MM.1S (cell line): ENCODE results near the gene CLMP.
"Not testable (repeated sequence)": the region's sequence is repeated elsewhere in the genome, so short reads cannot be mapped to it uniquely, and the experiment has no call there.

Source experiments
- DNase-seq: peaks from one replicate; pipeline ENCODE4 v3.0.0-alpha.2; 2015
- H2AFZ ChIP-seq: fragments of 300-600 bp; sonication (generic); 2 replicates; pipeline ENCODE4 v1.6.0; 2016; ENCODE audit warnings: antibody characterized with exemption, low read length
- H3F3A ChIP-seq: fragments of 300-600 bp; sonication (generic); 2 replicates; pipeline ENCODE4 v1.6.1; 2016; ENCODE audit warnings: mild to moderate bottlenecking, antibody characterized with exemption, low read length, moderate library complexity, mixed read lengths; ENCODE audit not compliant: insufficient read depth
- H3K27ac ChIP-seq: fragments of 300-600 bp; sonication (generic); 2 replicates; pipeline ENCODE4 v1.5.1; 2016; ENCODE audit warnings: mild to moderate bottlenecking, low read length
- H3K27me3 ChIP-seq: fragments of 300-600 bp; sonication (generic); replicated peaks from 2 replicates; pipeline ENCODE4 v1.6.0; 2016; ENCODE audit warnings: low read length; ENCODE audit not compliant: insufficient read depth
- H3K36me3 ChIP-seq: fragments of 300-600 bp; sonication (generic); replicated peaks from 2 replicates; pipeline ENCODE4 v1.6.1; 2016; ENCODE audit warnings: mild to moderate bottlenecking, low read length, mixed read lengths; ENCODE audit not compliant: insufficient read depth
- H3K4me1 ChIP-seq: fragments of 300-600 bp; sonication (generic); 2 replicates; pipeline ENCODE4 v1.6.1; 2016; ENCODE audit warnings: low read length, mixed read lengths
- H3K4me2 ChIP-seq: fragments of 300-600 bp; sonication (generic); 2 replicates; pipeline ENCODE4 v1.6.0; 2016; ENCODE audit warnings: low read depth, low read length
- H3K4me3 ChIP-seq: fragments of 300-600 bp; sonication (generic); 2 replicates; pipeline ENCODE4 v1.5.1; 2016; ENCODE audit warnings: low read length, mixed read lengths
- H3K79me2 ChIP-seq: fragments of 300-600 bp; sonication (generic); 2 replicates; pipeline ENCODE4 v1.6.1; 2016; ENCODE audit warnings: mixed run types, low read length, mixed read lengths
- H3K9ac ChIP-seq: fragments of 300-600 bp; sonication (generic); 2 replicates; pipeline ENCODE4 v1.6.1; 2016; ENCODE audit warnings: low read length, mixed read lengths
- H3K9me2 ChIP-seq: fragments of 300-600 bp; sonication (generic); replicated peaks from 2 replicates; pipeline ENCODE4 v1.6.1; 2016; ENCODE audit warnings: mild to moderate bottlenecking, low read length, mixed read lengths; ENCODE audit not compliant: insufficient read depth
- H3K9me3 ChIP-seq: fragments of 300-600 bp; sonication (generic); replicated peaks from 2 replicates; pipeline ENCODE4 v1.6.1; 2016; ENCODE audit warnings: mild to moderate bottlenecking, low read length, mixed read lengths; ENCODE audit not compliant: insufficient read depth
- H4K20me1 ChIP-seq: fragments of 300-600 bp; sonication (generic); 2 replicates; pipeline ENCODE4 v1.6.1; 2016; ENCODE audit warnings: mild to moderate bottlenecking, low read length, moderate library complexity, mixed read lengths; ENCODE audit not compliant: insufficient read depth
- CTCF ChIP-seq: fragments of 300-600 bp; sonication (generic); IDR thresholded peaks from 2 replicates; pipeline ENCODE4 v1.5.1; 2016; ENCODE audit warnings: antibody characterized with exemption, low read length, mixed read lengths
- EZH2 ChIP-seq: fragments of 300-600 bp; sonication (generic); optimal IDR thresholded peaks from 2 replicates; pipeline ENCODE3; 2017; ENCODE audit warnings: low read depth, mild to moderate bottlenecking, antibody characterized with exemption, low read length, mixed read lengths
- EZH2phosphoT487 ChIP-seq: fragments of 300-600 bp; sonication (generic); IDR thresholded peaks from 2 replicates; pipeline ENCODE4 v1.6.1; 2018; ENCODE audit warnings: antibody characterized with exemption, low read length

The CLMP gene

GRCh38 chr11:123061403-123062157 lies 133.5 kb downstream of the CLMP start, which contains the start of gene HSPA8:
Gene HSPA8, minus strand, starts transcription at chr11:123062136. Its CDS starts 812 bp downstream, at chr11:123061324.
- Histone ChIP-seq H3K36me3 (peaks cover 39% of the 10 kb centered on the region), H3K9ac (peak within 1 kb of the TSS; percentile 100), H3K79me2 (peaks cover 92% of the 10 kb centered on the region), H3K27me3 (no peaks in the 10 kb centered on the region), H2AFZ (peak within 1 kb of the TSS; percentile 71), H3K9me3 (no peaks in the 10 kb centered on the region), H3K4me1 (peaks cover 23% of the 10 kb centered on the region), H3F3A (peaks cover 57% of the 10 kb centered on the region), H3K27ac (peak within 1 kb of the TSS; percentile 99), H3K4me3 (peak within 1 kb of the TSS; percentile 95), H3K4me2 (peak within 1 kb of the TSS; percentile 82), H3K9me2 (no peaks in the 10 kb centered on the region), H4K20me1 (peaks cover 52% of the 10 kb centered on the region)
- peak; percentile 71 for DNase-seq
- no peak for TF ChIP-seq CTCF
- TF ChIP-seq EZH2phosphoT487 = no peak
- TF ChIP-seq EZH2 = no peak

GRCh38 chr11:123060277-123061000 lies 134.6 kb downstream of the CLMP start:
- Histone ChIP-seq H3K4me3 (peak overlapping the region; percentile 95), H3K9me3 (no peaks in the 10 kb centered on the region), H3K4me2 (peak overlapping the region; percentile 78), H3K9me2 (no peaks in the 10 kb centered on the region), H3K36me3 (peaks cover 43% of the 10 kb centered on the region), H3K27me3 (no peaks in the 10 kb centered on the region), H3F3A (peaks cover 69% of the 10 kb centered on the region), H2AFZ (no peak overlapping the region), H3K9ac (peak overlapping the region; percentile 95), H3K27ac (peak overlapping the region; percentile 99), H3K79me2 (peaks cover 85% of the 10 kb centered on the region), H4K20me1 (peaks cover 64% of the 10 kb centered on the region), H3K4me1 (peaks cover 28% of the 10 kb centered on the region)
- peak; percentile 45 for DNase-seq
- TF ChIP-seq CTCF = no peak
- no peak for TF ChIP-seq EZH2
- no peak for TF ChIP-seq EZH2phosphoT487

- peaks cover 25% of the 10 kb centered on the region for H3K4me1 ChIP-seq
- H3K27me3 ChIP-seq, DNase-seq, H3K9me3 ChIP-seq, H3K9me2 ChIP-seq, H2AFZ ChIP-seq: not testable (repeated sequence)
- H3K27ac ChIP-seq = peak overlapping the region; percentile 99; the same call in 1 of the 2 replicates
- H3K4me3 ChIP-seq = peak overlapping the region; percentile 95
- H3K9ac ChIP-seq = peak overlapping the region; percentile 95; the same call in 1 of the 2 replicates
- H3F3A ChIP-seq = peaks cover 78% of the 10 kb centered on the region
- H3K36me3 ChIP-seq = peaks cover 43% of the 10 kb centered on the region
- H4K20me1 ChIP-seq = peaks cover 68% of the 10 kb centered on the region
- peak overlapping the region; percentile 78 for H3K4me2 ChIP-seq
- H3K79me2 ChIP-seq = peaks cover 73% of the 10 kb centered on the region
These were observed 135.8 kb downstream of the CLMP start for GRCh38 chr11:123059041-123059920.
